Dendritic cell treated with granulocyte-macrophage colony-stimulating factor and Interleukin-4, amounts not matched to agents 40 ng/mL and 50 ng/mL, for 4 days (primary cell): ENCODE results near the gene EIF3D.
A peak's percentile ranks its signal among the peaks of the same experiment; 100 is the strongest.

Experiments used
- H3K27ac Mint-ChIP-seq: one replicate; pipeline ENCODE4 v1.8.0; 2022; ENCODE audit warnings: mild to moderate bottlenecking, mixed read lengths
- H3K27me3 Mint-ChIP-seq: one replicate; pipeline ENCODE4 v1.8.0; 2022; ENCODE audit warnings: mild to moderate bottlenecking, mixed read lengths
- H3K36me3 Mint-ChIP-seq: one replicate; pipeline ENCODE4 v1.8.0; 2022; ENCODE audit warnings: low read depth, mixed read lengths
- H3K4me1 Mint-ChIP-seq: one replicate; pipeline ENCODE4 v1.8.0; 2022; ENCODE audit warnings: low read depth, mixed read lengths
- H3K4me3 Mint-ChIP-seq: one replicate; pipeline ENCODE4 v1.8.0; 2022; ENCODE audit warnings: mild to moderate bottlenecking, moderate library complexity, mixed read lengths
- H3K9me3 Mint-ChIP-seq: one replicate; pipeline ENCODE4 v1.8.0; 2022; ENCODE audit warnings: mixed read lengths
- intact Hi-C: fragments of 100-400 bp; cut with micrococcal nuclease; formaldehyde crosslinking; loops from one replicate; pipeline ENCODE4 v1.15.0; 2022

Gene EIF3D

GRCh38 chr22:36507518-36508010 lies 21.4 kb downstream of the EIF3D start:
- H3K27me3 Mint-ChIP-seq: no peaks in the 10 kb centered on the region
- H3K9me3 Mint-ChIP-seq: no peaks in the 10 kb centered on the region
- H3K4me1 Mint-ChIP-seq: peaks cover 43% of the 10 kb centered on the region
- intact Hi-C loops: loop anchor here (1.0 to 2.0 kb wide), 2 partner anchors 22 to 25 kb away; partner anchors contain the start of gene EIF3D
- H3K4me3 Mint-ChIP-seq: peak overlapping the region; percentile 81
- H3K36me3 Mint-ChIP-seq: peaks cover 43% of the 10 kb centered on the region
- peak overlapping the region; percentile 84 for H3K27ac Mint-ChIP-seq

GRCh38 chr22:36506637-36507517 lies 22.1 kb downstream of the EIF3D start, which contains the start of gene FOXRED2:
Gene FOXRED2, minus strand, starts transcription at chr22:36507040. Its CDS starts 618 bp downstream, at chr22:36506422.
- Mint-ChIP-seq H3K4me1 (peaks cover 37% of the 10 kb centered on the region), H3K27ac (peak within 1 kb of the TSS; percentile 84), H3K9me3 (no peaks in the 10 kb centered on the region), H3K27me3 (no peaks in the 10 kb centered on the region), H3K36me3 (peaks cover 36% of the 10 kb centered on the region), H3K4me3 (peak within 1 kb of the TSS; percentile 81)
- intact Hi-C loops: loop anchor here (1.0 to 2.0 kb wide), 2 partner anchors 22 to 24 kb away; partner anchors contain the start of gene EIF3D

GRCh38 chr22:36505998-36506635 lies 22.8 kb downstream of the EIF3D start:
- Mint-ChIP-seq H3K27ac (peak overlapping the region; percentile 84), H3K4me1 (peaks cover 31% of the 10 kb centered on the region), H3K9me3 (no peaks in the 10 kb centered on the region), H3K27me3 (no peaks in the 10 kb centered on the region), H3K4me3 (peak overlapping the region; percentile 81), H3K36me3 (peaks cover 28% of the 10 kb centered on the region)
- intact Hi-C loops: loop anchor here (2.0 kb wide), 1 partner anchor 23 kb away; no protein-coding TSS in a partner anchor

- Mint-ChIP-seq H3K9me3 (no peaks in the 10 kb centered on the region), H3K27ac (no peak overlapping the region), H3K36me3 (peaks cover 45% of the 10 kb centered on the region), H3K4me1 (peaks cover 23% of the 10 kb centered on the region), H3K4me3 (no peak overlapping the region), H3K27me3 (no peaks in the 10 kb centered on the region)
- intact Hi-C loops: no loop called here
Measured at GRCh38 chr22:36497910-36498665, 30.9 kb downstream of the EIF3D start.

- Mint-ChIP-seq H3K4me3 (peak overlapping the region; percentile 32), H3K9me3 (no peaks in the 10 kb centered on the region), H3K27ac (peak overlapping the region; percentile 78), H3K36me3 (peaks cover 79% of the 10 kb centered on the region), H3K4me1 (peaks cover 41% of the 10 kb centered on the region), H3K27me3 (no peaks in the 10 kb centered on the region)
- intact Hi-C loops: no loop called here
Measured at GRCh38 chr22:36493690-36494110, 35.3 kb downstream of the EIF3D start.

GRCh38 chr22:36492109-36492508 lies 36.9 kb downstream of the EIF3D start:
- H3K27ac Mint-ChIP-seq: no peak overlapping the region
- intact Hi-C loops: no loop called here
- H3K4me3 Mint-ChIP-seq: no peak overlapping the region

GRCh38 chr22:36491155-36491554 lies 37.8 kb downstream of the EIF3D start:
- H3K27me3 Mint-ChIP-seq: no peaks in the 10 kb centered on the region
- peak overlapping the region; percentile 60 for H3K27ac Mint-ChIP-seq
- peaks cover 76% of the 10 kb centered on the region for H3K36me3 Mint-ChIP-seq
- peaks cover 41% of the 10 kb centered on the region for H3K4me1 Mint-ChIP-seq
- intact Hi-C loops: no loop called here
- no peak overlapping the region for H3K4me3 Mint-ChIP-seq
- H3K9me3 Mint-ChIP-seq: peaks cover 16% of the 10 kb centered on the region

More at GRCh38 chr22:36492109-36492508, 36.9 kb downstream of the EIF3D start:
- H3K36me3 Mint-ChIP-seq: peaks cover 76% of the 10 kb centered on the region
- H3K4me1 Mint-ChIP-seq: peaks cover 41% of the 10 kb centered on the region
- H3K9me3 Mint-ChIP-seq: peaks cover 7% of the 10 kb centered on the region
- no peaks in the 10 kb centered on the region for H3K27me3 Mint-ChIP-seq

- Mint-ChIP-seq H3K4me3 (no peak overlapping the region), H3K27ac (no peak overlapping the region), H3K9me3 (peaks cover 17% of the 10 kb centered on the region), H3K4me1 (peaks cover 8% of the 10 kb centered on the region), H3K27me3 (no peaks in the 10 kb centered on the region), H3K36me3 (peaks cover 57% of the 10 kb centered on the region)
- intact Hi-C loops: no loop called here
Measured at GRCh38 chr22:36486619-36487384, 42.2 kb downstream of the EIF3D start.

GRCh38 chr22:36481393-36482168 lies 47.4 kb downstream of the EIF3D start, which contains the start of gene TXN2:
Gene TXN2, minus strand, starts transcription at chr22:36481640. Its CDS starts 803 bp downstream, at chr22:36480837.
- peak within 1 kb of the TSS; percentile 99 for H3K27ac Mint-ChIP-seq
- H3K4me3 Mint-ChIP-seq: peak within 1 kb of the TSS; percentile 80
- intact Hi-C loops: loop anchor here (2.0 kb wide), 2 partner anchors 25 to 47 kb away; partner anchors contain the start of genes EIF3D and FOXRED2
- H3K36me3 Mint-ChIP-seq: peaks cover 61% of the 10 kb centered on the region
- H3K4me1 Mint-ChIP-seq: peaks cover 11% of the 10 kb centered on the region
- no peaks in the 10 kb centered on the region for H3K27me3 Mint-ChIP-seq
- H3K9me3 Mint-ChIP-seq: peaks cover 5% of the 10 kb centered on the region

- H3K36me3 Mint-ChIP-seq: peaks cover 61% of the 10 kb centered on the region
- peak overlapping the region; percentile 99 for H3K27ac Mint-ChIP-seq
- peak overlapping the region; percentile 80 for H3K4me3 Mint-ChIP-seq
- no peaks in the 10 kb centered on the region for H3K9me3 Mint-ChIP-seq
- H3K27me3 Mint-ChIP-seq: no peaks in the 10 kb centered on the region
- peaks cover 11% of the 10 kb centered on the region for H3K4me1 Mint-ChIP-seq
- intact Hi-C loops: no loop called here
Measured at GRCh38 chr22:36480941-36481392, 48.0 kb downstream of the EIF3D start.

GRCh38 chr22:36478966-36479365 lies 50.0 kb downstream of the EIF3D start:
- no peak overlapping the region for H3K27ac Mint-ChIP-seq
- no peaks in the 10 kb centered on the region for H3K9me3 Mint-ChIP-seq
- H3K36me3 Mint-ChIP-seq: peaks cover 79% of the 10 kb centered on the region
- intact Hi-C loops: no loop called here
- H3K4me3 Mint-ChIP-seq: no peak overlapping the region
- no peaks in the 10 kb centered on the region for H3K27me3 Mint-ChIP-seq
- H3K4me1 Mint-ChIP-seq: peaks cover 29% of the 10 kb centered on the region

GRCh38 chr22:36475341-36475740 lies 53.6 kb downstream of the EIF3D start:
- H3K9me3 Mint-ChIP-seq: no peaks in the 10 kb centered on the region
- no peak overlapping the region for H3K4me3 Mint-ChIP-seq
- no peaks in the 10 kb centered on the region for H3K27me3 Mint-ChIP-seq
- intact Hi-C loops: no loop called here
- H3K36me3 Mint-ChIP-seq: peaks cover 100% of the 10 kb centered on the region
- no peak overlapping the region for H3K27ac Mint-ChIP-seq
- peaks cover 24% of the 10 kb centered on the region for H3K4me1 Mint-ChIP-seq
